Suppressor macrophage treated with lipopolysaccharide for 1 hour (primary cell): ENCODE measurements around the gene CACNG7.
"Not testable (repeated sequence)": the region's sequence is repeated elsewhere in the genome, so short reads cannot be mapped to it uniquely, and the experiment has no call there.

Source experiments
- DNase-seq, 3 donors: peaks; one replicate each; pipeline ENCODE4 v3.0.0-alpha.2; 2020 to 2022

Gene CACNG7

DNA sequence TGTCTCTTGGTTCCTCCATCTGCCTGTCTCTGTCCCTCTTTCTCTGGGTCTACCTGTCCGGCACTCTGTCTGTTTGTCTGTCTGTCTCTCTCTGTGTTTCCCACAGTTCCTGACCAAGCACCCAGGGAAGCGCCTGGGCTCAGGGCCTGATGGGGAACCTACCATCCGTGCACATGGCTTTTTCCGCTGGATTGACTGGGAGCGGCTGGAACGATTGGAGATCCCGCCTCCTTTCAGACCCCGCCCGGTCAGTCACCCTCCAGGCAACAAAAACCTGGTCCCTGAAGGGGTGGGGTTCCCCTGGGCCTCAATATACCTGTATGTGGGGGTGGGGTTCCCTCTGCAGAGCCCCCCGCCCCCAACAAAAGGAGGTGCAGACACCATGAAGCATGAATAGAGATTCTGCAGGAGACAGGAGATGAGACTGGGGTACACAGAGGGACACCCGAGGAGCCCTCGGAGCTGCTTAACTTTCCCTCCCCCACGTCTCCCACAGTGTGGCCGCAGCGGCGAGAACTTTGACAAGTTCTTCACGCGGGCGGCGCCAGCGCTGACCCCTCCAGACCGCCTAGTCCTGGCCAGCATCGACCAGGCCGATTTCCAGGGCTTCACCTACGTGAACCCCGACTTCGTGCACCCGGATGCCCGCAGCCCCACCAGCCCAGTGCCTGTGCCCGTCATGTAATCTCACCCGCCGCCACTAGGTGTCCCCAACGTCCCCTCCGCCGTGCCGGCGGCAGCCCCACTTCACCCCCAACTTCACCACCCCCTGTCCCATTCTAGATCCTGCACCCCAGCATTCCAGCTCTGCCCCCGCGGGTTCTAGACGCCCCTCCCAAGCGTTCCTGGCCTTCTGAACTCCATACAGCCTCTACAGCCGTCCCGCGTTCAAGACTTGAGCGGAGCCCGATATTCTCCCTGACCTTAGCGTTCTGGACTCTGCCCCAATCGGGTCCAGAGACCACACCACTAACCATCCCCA lies 2.6 kb upstream of the CACNG7 start:
- peak; percentile 49 to 79 (median 67) for DNase-seq

DNA sequence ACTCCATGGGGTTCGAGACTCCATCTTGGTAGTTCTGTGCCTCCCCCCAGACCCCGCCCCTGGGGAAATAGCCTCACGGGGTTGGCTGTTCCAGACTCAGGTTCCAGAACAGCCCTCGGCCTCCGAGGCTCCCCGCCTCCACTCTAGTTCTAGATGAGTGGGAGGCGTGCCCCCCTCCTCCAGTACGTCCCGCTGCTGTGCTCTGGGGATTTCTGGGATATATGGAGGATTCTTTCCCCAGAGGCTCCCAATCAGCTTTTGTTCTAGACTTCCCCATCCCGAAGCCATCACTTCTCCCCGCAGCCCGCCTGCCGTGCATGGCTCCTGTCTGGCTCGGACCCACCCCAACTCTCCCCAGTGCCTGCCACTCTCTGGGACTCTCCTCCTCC lies 1.9 kb upstream of the CACNG7 start:
- DNase-seq, result no peak

DNA sequence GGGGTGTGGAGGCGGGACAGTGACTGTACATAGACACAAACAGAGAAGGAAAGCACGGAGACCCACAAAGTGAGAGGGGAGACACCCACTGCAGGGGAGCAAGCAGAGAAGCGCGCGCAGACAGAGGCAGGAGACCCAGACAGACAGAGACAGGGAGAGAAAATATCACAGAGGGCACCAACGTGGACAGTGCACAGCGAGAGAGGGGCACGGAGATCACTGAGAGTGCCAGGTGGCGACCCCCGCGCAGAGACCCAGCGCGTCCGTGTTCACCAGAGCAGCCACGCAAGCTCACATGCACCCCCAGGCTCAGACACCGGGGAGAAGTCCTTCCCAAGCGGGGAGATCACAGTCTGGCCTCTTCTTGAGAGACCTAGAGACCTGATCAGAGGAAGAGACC lies 1.4 kb upstream of the CACNG7 start:
- DNase-seq, result no peak

DNA sequence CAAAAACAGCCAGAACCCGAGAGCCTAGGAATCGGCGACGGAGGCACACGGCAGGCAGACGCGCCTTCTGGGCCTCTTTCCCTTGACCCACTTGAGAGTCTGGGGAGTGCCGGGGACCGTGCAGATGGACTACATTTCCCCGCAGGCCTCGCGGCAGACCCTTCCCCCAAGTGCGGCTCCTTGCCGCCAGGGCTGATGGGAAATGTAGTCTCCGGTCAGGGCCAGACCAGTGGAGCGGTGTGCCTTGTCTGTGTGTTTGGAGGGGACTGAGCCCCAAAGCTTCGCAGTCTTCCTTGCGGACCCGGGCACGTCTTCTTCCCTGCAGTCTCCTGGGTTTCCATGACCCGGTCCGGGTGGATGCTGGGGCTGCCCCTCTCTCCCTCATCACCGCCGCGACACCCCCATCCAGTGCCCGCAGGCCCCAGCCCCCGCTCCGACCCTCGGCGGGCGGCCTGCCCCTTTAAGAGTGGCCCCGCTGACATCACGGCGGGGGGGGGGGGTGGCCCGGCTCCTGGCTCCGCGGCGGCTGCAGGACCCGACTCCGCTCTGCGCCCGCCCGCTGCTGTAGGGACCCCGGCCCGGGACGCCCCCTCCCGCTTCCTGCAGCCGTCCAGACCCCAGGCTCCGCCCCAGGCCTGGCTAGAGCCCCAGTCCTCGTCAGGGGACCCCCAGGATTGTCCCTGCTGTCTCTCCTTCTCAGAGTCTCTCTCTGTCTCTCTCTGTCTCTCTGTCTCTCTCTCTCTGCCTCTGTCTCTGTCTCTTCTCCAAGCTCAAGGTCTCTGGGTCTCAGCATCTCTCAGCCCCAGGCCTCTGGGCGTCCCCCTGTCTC lies 758 bp upstream of the CACNG7 start:
- peak; percentile 40 to 53 (median 40) for DNase-seq

DNA sequence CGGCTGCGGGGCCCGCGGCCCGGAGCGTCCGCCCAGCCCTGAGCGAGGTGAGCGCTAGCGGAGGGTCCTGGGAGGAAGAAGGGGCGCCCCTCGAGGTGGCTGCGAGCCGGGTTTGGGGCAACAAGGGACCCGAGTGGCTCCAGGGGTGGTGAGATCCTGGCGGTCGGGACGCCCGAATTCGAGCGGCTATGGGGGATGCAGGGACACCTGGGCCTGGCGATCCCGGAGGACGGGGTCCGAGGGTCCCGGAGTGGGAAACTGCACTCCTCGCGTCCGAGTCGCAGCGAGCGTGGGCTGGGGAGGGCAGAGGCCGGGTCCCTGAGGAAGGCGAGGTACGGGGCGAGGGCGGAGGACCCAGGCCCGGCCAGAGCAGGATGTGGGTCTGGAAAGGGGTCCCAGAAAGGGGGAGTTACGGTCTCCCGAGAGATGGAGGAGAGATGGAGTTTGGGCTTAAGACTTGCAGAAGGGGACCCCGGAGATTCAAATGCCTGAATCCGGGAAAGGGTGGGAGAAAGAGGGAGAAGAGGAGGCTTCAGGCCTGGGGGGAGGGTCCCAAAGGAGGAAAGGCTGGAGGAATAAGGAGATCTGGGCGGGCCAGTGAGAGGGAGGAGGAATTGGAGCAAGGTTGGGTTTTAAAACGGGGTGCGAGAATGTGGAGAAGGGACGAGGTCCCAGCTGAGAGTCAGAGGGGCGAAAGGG lies 542 bp downstream of the CACNG7 start:
- DNase-seq, result no peak

DNA sequence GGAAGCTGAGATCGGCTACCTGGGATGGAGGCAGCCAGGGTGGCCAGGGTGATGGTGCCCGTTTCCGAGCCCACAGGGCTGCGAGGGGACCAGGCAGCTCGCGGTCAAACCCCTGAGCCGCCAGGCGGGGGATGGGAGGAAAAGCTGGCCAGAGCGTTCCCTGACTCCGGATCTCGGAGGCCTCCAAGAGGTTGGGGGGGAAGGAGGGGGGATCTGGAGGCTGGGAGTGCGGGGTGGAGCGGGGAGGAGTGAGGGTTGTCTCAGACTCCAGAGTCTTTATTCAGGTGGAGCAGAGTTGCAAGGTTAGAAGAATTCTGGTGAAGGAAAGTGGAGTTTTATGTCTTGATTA lies 1.1 kb downstream of the CACNG7 start:
- no peak for DNase-seq

DNA sequence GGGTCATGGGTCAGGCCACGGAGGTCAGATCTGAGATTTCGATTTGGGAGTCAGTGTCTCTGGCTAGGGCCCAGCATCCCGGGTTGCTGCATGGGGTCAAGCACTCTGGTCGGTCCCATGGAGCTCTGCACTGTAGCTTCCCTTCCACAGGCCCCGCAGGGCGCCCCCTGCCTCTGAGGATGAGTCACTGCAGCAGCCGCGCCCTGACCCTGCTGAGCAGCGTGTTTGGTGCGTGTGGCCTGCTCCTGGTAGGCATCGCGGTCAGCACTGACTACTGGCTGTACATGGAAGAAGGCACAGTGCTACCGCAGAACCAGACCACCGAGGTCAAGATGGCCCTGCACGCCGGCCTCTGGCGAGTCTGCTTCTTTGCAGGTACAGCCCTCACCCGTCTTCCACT lies 3.6 kb downstream of the CACNG7 start:
- DNase-seq, result peak in 1 of 3 donors; percentile 37

DNA sequence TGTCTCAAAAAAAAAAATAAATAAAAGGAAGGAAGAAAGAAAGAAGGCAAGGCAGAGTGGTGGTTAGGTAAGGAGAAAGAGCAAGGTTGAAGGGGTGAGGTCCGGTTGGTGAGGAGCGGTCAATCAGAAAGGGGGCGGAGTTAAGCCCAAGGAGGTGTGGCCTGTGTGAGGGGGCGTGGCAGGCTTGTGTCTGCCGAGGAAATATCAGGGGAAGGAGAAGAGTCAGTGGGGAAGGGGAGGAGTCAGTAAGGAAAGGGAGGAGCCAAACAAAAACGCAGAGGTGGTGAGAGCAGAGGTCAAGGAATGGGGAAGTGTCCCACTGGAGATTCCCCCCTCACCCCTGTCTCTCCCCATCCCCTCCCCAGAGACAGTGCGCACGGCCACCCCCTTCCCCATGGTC lies 5.9 kb downstream of the CACNG7 start:
- DNase-seq, result peak; percentile 35 to 39 (median 36)

DNA sequence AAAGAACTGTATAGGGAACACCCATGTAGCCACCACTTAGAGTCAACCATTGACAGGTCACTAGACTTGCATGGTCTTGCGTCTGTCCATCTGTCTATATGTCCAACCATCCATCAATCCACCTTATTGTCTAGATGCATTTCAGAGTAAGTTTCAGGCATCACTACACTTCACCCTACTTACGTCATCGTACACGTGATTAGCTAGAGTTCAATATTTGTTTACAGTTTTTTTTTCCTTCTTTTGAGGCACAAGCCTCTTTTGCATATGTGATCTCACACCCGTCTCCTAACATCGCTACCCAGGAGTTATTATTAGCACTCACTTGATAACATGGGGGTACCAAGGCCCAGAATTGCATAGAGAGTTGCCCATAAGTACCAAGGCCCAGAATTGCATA lies 6.9 kb downstream of the CACNG7 start:
- no peak for DNase-seq

DNA sequence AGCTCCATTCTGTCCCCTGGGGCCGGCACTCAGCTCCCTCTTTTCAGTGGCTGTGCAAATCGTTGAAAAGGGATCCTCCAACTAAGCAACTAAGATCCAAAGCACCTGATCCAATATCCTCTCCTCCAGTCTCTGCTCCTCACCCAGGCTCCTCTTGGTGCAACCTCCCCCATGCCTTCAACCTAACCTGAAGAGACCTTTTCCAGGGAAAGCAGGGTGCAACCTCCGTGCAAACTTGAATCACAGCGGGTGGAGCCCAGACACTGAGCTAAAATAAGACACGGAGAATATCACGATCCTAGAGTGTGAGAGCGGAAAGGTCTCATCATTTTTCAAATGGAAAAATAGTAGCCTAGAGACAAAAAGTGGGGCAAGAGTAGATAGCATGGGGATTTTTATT lies 8.3 kb downstream of the CACNG7 start:
- DNase-seq, result no peak

DNA sequence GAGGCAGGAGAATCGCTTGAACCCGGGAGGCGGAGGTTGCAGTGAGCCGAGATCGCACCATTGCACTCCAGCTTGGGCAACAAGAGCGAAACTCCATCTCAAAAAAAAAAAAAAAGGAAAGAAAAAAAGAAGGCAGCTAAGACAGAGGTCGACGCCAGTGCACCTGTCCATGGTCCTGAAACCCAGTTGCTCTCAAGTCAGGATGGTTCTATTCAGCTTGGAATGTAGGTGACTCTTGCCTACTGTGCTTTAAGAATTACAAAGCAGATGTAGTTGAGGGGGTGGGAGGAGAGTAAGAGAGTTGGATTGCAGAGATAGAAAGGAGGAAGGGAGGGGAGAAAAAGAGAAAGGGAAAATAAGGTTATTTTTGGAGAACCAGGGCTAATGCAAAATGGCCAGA lies 18.7 kb downstream of the CACNG7 start:
- peak; percentile 54 to 80 (median 71) for DNase-seq

DNA sequence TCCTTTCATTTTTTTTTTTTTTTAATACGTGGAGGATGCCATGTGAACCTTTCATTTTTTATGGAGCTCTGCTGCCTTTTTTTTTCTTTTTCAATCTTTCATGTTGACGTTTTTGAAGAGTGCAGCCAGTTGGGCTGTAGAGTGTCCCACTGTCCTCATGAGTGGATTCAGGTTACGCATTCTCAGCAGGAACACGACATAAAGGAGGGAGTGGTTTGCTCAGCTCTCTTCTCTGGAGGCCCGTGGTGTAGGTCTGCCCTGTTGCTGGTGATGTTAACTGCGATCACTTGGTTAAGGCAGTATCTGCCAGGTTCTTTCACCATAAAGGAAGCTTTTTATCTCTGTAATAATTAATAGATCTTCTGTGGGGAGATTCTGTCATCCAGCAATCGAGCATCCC lies 27.0 kb downstream of the CACNG7 start:
- no peak for DNase-seq

DNA sequence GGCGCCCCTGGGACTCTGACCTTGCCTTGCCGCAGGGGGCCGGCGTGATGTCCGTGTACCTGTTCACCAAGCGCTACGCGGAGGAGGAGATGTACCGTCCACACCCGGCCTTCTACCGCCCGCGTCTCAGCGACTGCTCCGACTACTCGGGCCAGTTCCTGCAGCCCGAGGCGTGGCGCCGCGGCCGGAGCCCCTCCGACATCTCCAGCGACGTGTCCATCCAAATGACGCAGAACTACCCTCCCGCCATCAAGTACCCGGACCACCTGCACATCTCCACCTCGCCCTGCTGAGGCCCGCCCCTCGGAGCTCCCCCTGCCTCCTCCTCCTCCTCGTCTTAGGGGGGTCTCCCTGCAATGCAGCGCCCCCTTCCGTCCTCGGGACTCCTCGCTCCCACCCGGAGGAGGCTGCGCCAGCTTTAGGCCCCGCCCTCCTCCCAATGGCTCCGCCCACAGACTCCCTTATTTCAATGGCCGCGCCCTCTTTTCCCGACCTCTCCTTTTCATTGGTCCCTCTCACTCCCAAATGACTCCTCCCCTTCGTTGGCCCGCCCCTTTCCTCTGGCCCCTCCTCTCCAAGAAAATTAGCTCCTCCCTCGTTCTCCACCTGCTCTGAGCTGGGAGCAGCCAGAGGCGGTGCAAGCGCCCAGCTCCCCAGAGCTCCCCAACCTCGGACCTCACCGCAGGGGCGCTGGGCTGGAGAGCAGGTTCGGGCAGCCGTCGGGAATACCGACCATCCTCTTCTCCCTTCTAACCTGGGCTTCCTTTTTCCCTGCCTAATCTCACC lies 33.1 kb downstream of the CACNG7 start:
- peak; percentile 21 to 36 (median 30) for DNase-seq

DNA sequence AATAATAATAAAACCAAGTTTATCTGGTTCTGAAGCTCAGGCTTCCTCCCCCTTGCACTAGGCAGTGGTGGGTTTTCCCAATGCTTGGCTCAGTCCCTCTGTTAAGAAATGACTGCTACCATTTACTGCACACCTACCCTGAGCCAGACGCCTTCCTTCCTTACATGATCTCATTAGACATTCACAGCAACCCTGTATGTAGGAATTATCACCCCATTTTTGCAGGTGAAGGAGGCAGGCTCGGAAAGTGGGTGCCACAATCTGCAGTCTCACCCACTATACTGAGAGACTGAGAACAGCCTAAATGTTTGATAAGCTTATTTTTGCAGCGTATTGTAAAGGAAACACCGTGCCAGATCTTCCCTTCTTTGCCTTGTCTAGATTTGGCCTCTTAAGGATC lies 35.3 kb downstream of the CACNG7 start:
- DNase-seq, result no peak

DNA sequence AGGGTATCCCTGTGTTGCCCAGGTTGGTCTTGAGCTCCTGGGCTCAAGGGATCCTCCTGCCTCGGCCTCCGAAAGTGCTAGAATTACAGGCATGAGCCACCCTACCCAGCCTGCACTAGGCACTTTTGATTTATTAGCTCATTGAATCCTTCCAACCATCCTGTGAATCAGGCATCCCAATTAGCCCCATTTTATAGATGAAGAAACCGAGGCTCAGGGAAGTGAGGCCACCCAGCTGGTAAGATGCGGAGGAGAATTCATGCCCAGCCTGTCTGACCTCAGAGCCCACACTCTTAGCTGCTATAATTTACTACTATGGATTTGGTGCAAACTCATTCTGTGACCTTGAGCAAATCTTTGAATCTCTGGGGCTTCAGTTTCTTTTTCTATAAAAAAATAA lies 35.9 kb downstream of the CACNG7 start:
- DNase-seq, result no peak

DNA sequence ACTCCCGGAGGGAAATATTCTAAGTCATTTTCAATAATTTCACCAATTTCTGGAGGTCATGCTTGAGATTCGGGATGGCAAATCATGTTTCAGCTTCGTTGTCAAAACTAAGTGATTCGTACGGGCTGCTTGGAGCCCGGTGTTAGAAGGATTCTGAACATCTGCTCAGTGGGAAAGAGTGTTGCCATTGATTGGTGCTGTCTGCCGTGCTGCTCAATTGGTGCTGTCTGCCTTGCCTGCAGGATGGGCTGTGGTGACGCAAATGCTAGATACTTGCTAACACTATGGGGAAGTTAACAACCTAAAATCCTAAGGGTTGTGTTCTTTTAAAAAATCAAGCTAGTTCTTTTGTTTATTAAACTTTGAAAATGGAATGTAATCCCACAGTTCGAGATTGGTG lies 36.4 kb downstream of the CACNG7 start:
- DNase-seq, result peak; percentile 20 to 37 (median 37)

DNA sequence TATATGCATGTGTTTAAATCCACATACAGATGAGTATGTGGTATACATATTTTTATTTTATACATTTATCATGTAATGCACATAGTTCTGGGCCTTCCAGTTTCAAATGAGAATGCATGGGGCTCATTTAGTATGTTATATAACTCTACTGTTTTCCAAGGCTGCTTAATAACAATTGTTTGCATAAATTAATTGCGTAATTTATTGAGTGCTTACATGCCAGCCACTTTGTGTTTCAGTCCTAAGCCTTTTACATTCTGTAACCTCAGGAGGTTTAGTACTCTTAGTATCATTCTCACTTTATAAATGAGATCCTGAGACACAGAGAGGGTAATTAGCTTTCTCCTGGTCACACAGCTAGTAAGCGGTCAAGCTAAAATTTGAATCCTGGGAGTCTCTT lies 36.9 kb downstream of the CACNG7 start:
- no peak for DNase-seq

DNA sequence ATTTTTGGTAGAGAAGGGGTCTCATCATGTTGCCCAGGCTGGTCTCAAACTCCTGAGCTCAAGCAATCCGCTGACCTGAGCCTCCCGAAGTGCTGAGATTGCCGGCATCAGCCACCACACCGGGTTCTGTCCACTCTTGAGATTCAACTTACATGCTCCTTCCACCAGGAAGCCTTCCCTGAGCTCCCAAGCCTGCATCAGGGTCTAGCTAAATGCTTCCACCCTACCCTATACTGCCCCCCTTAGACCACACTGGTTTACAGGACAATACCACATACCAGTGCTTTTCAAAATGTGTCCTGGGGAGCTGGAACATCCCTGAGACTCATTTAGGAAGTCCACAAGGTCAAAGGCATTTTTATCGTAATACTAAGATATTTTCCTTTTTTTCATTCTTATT lies 38.5 kb downstream of the CACNG7 start:
- DNase-seq, result peak in 1 of 3 donors; percentile 31

DNA sequence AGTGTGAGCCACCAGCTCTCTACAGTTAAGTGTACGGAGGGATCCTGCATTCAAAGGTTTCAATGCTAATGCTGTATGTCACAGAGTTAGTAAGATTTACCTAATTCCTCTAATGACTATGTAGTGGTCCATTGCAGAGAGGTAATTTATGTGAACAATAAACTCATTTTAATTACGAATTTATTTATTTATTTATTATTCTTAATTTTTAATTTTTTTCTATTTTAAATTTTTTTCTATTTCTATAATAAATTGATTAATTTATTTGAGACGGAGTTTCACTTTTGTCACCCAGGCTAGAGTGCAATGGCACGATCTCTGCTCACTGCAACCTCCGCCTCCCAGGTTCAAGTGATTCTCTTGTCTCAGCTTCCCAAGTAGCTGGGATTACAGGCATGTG lies 39.5 kb downstream of the CACNG7 start:
- DNase-seq, result not testable (repeated sequence)

DNA sequence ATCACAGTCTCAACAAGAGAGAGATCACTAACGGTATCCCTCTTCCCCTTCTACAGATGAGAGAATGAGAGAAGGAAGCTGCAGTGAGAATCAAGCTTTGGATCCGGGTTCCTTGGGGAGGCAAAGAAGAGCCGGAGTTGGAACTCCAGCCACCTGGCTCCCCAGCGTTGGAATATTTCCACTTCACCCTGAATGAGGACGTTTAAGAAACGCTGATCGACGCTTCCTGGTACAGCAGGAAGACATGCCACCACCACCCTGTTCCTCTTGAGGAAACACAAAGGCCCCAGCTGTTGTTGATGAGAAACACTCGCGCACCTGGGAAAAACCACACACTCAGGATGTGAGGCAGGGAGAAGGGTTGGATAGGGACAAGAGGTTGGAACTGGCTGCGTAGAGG lies 42.4 kb downstream of the CACNG7 start:
- no peak for DNase-seq

DNA sequence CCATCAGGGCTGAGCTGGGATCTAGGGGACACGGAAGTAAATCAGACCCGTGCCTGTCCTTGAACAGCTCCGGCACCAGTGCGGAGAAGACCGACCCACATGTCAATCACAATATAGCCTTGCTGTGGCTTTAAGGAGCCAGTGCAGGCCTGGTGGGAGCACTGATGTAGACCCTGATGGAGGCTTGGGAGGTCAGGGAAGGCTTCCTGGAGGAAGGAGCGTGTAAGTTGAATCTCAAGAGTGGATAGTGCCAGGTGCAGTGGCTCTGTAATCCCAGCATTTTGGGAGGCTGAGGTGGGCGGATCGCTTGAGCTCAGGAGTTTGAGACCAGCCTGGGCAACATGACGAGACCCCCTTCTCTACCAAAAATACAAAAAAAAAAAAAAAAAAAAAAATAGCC lies 42.9 kb downstream of the CACNG7 start:
- DNase-seq, result no peak

DNA sequence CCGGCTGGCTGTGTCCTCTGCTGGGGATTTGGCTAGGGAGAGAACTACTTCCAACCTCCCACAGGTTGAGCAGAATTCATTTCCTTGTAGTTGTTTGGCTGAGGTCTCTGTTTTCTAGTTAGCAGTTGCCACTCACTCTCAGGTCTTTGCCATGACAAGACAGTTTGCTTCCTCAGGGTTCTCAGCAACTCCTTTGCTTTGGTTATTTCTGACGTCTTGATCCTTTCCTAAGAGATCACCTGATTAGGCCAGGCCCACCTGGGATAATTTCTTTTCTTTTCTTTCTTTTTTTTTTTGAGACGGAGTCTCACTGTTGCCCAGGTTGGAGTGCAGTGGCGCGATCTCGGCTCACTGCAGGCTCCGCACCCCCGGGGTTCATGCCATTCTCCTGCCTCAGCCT lies 44.3 kb downstream of the CACNG7 start:
- no peak for DNase-seq
